Measurements from ENCODE around the gene HSBP1L1. TPM values are rescaled to one million over a fixed set of nuclear protein-coding genes. Genes with fewer than 3 reads are reported as not detected.

Gene HSBP1L1
- polyA plus RNA-seq, 2 of the 4 experiments (the other 2 are of a cell fraction), result 17.7 to 19.1 TPM

- TF ChIP-seq MAFK (IDR thresholded peaks at IDR 0.05; ENCODE audit: partially characterized antibody) (no peak), ESRRA (IDR thresholded peaks at IDR 0.05; ENCODE audit: borderline replicate concordance, low read length) (no peak), NPAS2 (CRISPR knock-in tag; IDR thresholded peaks at IDR 0.05; ENCODE audit: borderline replicate concordance) (no peak)
Measured at GRCh38 chr18:79940814-79941472, 23.5 kb upstream of the HSBP1L1 start (continued).

- H3K27ac ChIP-seq, result no peak overlapping the region
- FAIRE-seq (no peak), DNase-seq (ENCODE audit: low read depth in 1 of 2, low spot score in 1 of 2) (no peak), ATAC-seq (no peak)
- H3K9me3 ChIP-seq, result no peaks in the 10 kb centered on the region
- no peaks in the 10 kb centered on the region for H3K4me1 ChIP-seq
- H3K4me2 ChIP-seq, result no peak overlapping the region
- ChIA-PET POLR2A (no interaction called here), CTCF (no interaction called here)
- no peak overlapping the region for H3K4me3 ChIP-seq
- 85% methylated on average over 10 of the region's 16 CpGs for WGBS (ENCODE audit: missing lambda C conversion rate)
- no peak for TF ChIP-seq RARB (CRISPR knock-in tag; IDR thresholded peaks at IDR 0.05)
Measured at GRCh38 chr18:79941473-79942119, 22.8 kb upstream of the HSBP1L1 start.

GRCh38 chr18:79942211-79942610, 22.2 kb upstream of the HSBP1L1 start:
- DNase-seq (ENCODE audit: low read depth in 1 of 2, low spot score in 1 of 2) (no peak), FAIRE-seq (no peak), ATAC-seq (no peak)
- ChIA-PET POLR2A (no interaction called here), CTCF (no interaction called here)
- TF ChIP-seq EHF (CRISPR knock-in tag; IDR thresholded peaks at IDR 0.05), result no peak
- no peak for TF ChIP-seq HOXA7 (CRISPR knock-in tag; IDR thresholded peaks at IDR 0.05)
- no peak for TF ChIP-seq JUN (IDR thresholded peaks at IDR 0.05)
- no peak for TF ChIP-seq PBX3 (IDR thresholded peaks at IDR 0.05)
- no peak for TF ChIP-seq HOXB5 (CRISPR knock-in tag; IDR thresholded peaks at IDR 0.05)
- TF ChIP-seq CHD2 (IDR thresholded peaks at IDR 0.05; ENCODE audit: low read length, partially characterized antibody), result no peak
- no peak for TF ChIP-seq CHD4 (IDR thresholded peaks at IDR 0.05; ENCODE audit: borderline replicate concordance)
- TF ChIP-seq SREBF2 (IDR thresholded peaks at IDR 0.05), result no peak
- TF ChIP-seq NR3C1 (IDR thresholded peaks at IDR 0.05), result no peak
- TF ChIP-seq BHLHE40 (IDR thresholded peaks at IDR 0.05; ENCODE audit: low read depth, low read length), result no peak
- no peak for TF ChIP-seq EP300 (IDR thresholded peaks at IDR 0.05)
- TF ChIP-seq RNF2 (IDR thresholded peaks at IDR 0.05; ENCODE audit: borderline replicate concordance, low read depth), result no peak
- no peak for TF ChIP-seq POLR2A (IDR thresholded peaks at IDR 0.05; ENCODE audit: low read length)
- no peak for TF ChIP-seq HEYL (CRISPR knock-in tag; IDR thresholded peaks at IDR 0.05)
- no peak for TF ChIP-seq TP53 (CRISPR knock-in tag; IDR thresholded peaks at IDR 0.05)
- H3K4me2 ChIP-seq, result no peak overlapping the region
- 86% methylated on average over 7 of the region's 7 CpGs for WGBS (ENCODE audit: missing lambda C conversion rate)
- H3K9me3 ChIP-seq, result no peaks in the 10 kb centered on the region
- H3K4me1 ChIP-seq, result no peaks in the 10 kb centered on the region
- no peak overlapping the region for H3K4me3 ChIP-seq
- H3K27ac ChIP-seq, result no peak overlapping the region

GRCh38 chr18:79942786-79943607, 21.4 kb upstream of the HSBP1L1 start:
- CTCF ChIA-PET, result no interaction called here
- ATAC-seq (no peak), DNase-seq (ENCODE audit: low read depth in 1 of 2, low spot score in 1 of 2) (no peak), FAIRE-seq (no peak)
- TF ChIP-seq CTCF (IDR thresholded peaks at IDR 0.05) (no peak), PHF8 (IDR thresholded peaks at IDR 0.05; ENCODE audit: borderline replicate concordance, low read depth) (no peak), MAFK (IDR thresholded peaks at IDR 0.05; ENCODE audit: partially characterized antibody) (no peak), CHD2 (IDR thresholded peaks at IDR 0.05; ENCODE audit: low read length, partially characterized antibody) (no peak), JUNB (IDR thresholded peaks at IDR 0.05) (no peak), MAZ (IDR thresholded peaks at IDR 0.05; ENCODE audit: borderline replicate concordance, low read depth, low read length) (no peak), RAD21 (conservative IDR thresholded peaks at IDR 0.05 in 1 of 2, IDR thresholded peaks at IDR 0.05 in 1 of 2) (no peak), NPAS2 (CRISPR knock-in tag; IDR thresholded peaks at IDR 0.05; ENCODE audit: borderline replicate concordance) (no peak)
- 96% methylated on average over 15 of the region's 31 CpGs for WGBS (ENCODE audit: missing lambda C conversion rate)
- no peak overlapping the region for H3K4me2 ChIP-seq
- H3K27ac ChIP-seq, result no peak overlapping the region
- no peaks in the 10 kb centered on the region for H3K4me1 ChIP-seq
- no peaks in the 10 kb centered on the region for H3K9me3 ChIP-seq
- H3K4me3 ChIP-seq, result no peak overlapping the region
- POLR2A ChIA-PET, result no interaction called here

Measured in A549 (cell line).